GM21390 (cell line): ENCODE measurements around the gene FERMT2.
A peak's percentile ranks its signal among the peaks of the same experiment; 100 is the strongest.
"Not testable (repeated sequence)": the region's sequence is repeated elsewhere in the genome, so short reads cannot be mapped to it uniquely, and the experiment has no call there.

Experiments used
- ATAC-seq: cut with Tn5 transposase; IDR thresholded peaks from one replicate; pipeline ENCODE4 v1.9.1; 2021; ENCODE audit not compliant: unreplicated experiment

The FERMT2 gene

DNA sequence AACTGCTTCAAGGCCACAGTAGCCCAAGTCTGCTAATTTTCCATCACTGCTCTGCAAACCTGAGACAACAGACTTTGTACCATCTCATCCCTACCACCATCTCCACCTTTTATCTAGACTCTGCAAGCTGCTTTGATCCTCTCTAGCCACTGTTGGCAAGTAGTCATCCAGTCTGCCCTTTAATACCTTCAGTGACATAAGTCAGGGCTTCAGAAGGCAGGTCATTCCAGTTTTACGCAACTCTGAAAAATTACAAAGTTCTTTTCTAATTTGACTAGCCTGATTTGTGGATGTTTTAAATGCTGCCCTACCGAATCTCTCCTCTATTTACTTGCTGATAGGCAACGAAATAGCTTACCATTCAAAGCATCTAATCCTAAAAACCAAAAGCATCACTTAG is 2.8 kb downstream of the FERMT2 start:
- ATAC-seq, result no peak

DNA sequence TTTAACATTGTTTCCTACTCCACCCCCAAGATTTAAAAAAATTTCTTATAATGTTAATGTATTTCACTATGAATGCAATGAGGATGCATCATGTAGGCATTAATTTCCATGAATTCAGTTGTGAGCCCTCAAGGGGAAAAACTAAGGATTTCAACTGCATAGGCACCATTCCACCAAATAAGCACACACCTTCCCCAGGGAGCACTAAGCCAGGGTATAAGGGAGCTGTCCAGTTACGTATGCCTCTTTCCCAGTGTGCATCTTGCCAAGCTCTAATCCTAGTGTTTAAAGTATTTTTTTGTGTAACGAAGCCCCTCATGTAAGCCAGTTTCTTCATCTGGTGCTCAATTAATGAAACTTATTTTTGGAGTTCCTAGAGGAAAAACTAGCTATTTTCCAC is 6.6 kb downstream of the FERMT2 start:
- no peak for ATAC-seq

DNA sequence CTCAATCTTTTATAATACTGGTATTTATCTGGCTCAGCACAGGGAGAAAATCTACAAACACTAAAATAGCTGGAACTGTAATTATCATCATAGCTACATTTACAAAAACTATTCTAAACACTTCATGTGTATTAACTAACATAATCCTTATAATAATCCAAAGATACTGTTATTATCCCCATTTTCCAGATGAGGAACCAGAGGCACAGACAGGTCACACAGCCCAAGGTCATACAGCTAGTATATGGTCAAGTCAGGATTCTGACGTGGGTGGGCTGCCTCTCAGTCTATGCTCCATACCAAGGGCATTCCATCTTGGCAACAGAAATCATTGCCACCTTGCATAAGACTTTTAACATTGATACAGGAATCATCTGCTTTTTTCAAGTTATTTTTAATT is 11.4 kb downstream of the FERMT2 start:
- ATAC-seq, result no peak

DNA sequence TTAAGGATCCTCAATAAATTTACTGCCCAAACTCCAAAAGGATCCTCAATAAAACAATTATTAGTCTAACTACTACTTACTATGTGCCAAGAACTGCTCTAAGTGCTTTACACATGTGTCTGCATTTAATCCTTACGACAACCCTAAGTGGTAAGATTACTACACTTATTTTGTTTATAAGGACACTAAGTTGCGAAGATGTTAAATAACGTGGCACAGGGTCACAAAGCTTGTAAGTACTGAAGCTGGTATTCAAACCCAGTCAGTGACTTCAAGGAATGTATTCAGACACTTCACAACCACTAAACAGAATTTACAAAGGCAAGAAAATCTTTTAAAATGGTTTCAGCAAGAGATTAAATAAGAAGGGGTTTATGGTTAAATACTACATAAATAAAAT is 13.0 kb downstream of the FERMT2 start:
- ATAC-seq, result no peak

DNA sequence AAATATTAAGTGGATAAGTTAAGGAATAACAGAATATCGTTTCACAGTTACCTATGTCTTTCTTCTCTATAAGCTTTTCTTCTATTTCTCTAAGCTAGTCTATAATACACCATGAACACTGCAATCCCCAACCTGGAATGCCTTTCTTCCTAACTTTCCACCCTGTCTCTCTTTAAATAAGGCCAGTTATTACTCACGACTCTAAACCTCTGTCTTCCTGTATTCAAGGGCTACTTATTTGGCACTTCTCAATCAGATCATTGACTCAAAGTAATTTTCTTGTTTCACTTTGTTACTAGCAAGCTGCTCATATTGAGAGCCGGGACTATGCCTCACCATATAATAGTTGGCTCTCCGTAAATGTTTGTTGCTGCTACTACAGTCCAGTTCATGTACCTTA is 13.5 kb downstream of the FERMT2 start:
- ATAC-seq, result no peak

DNA sequence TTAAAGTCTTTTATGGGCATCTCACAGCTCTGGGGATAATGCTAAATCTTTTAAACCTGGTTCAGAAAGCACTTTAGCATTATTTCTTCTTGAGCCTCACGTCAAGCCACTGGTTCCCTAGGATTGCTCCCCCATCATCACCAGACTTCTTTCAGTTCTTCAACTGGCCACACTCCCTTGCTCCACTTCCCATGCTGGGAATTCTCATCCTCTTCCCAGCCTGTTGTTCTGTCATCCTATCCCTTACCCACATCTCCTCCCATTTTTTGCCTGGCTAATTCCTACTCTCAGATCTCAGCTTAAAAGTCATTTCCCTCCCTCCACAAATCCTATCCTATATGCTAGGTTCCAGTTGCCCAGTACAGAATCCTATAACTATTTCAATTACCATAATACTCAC is 14.4 kb downstream of the FERMT2 start:
- no peak for ATAC-seq

DNA sequence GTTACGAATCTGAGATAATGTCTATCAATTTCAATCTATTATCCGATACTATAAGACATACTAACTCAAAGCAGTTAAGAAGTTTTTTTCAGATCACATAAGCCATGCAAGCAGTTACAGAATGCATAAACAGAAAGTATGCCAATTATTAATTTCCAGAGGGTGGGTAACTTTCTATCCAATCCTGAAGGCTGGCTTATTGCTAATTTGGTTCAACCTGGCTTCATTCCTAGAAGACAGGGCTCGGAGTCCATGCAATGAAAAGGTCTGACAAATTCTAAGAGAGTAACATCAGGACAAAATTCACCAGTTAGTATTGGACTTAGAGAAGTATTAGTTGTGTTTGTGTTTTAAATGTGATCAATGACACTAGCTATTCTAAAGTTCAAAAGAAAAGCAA is 15.0 kb downstream of the FERMT2 start:
- no peak for ATAC-seq

DNA sequence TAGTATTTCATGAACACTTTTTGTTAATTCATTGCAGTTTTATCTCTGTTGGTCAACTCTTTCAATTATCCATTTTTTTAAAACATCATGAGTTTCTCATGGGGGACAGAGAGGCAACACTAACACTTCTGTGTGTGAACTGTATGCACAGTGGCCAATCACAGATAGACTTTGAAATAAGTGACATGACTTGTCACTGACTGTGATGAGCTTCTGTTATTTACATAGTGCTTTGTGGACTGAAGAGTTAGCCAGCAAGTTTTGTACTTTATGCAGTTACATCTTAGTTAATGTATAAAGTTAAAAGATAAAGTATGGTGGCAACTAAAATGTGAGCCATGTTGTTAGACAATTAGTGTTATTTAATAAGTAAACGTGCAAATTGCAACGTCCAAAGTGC is 16.1 kb downstream of the FERMT2 start:
- ATAC-seq, result no peak

DNA sequence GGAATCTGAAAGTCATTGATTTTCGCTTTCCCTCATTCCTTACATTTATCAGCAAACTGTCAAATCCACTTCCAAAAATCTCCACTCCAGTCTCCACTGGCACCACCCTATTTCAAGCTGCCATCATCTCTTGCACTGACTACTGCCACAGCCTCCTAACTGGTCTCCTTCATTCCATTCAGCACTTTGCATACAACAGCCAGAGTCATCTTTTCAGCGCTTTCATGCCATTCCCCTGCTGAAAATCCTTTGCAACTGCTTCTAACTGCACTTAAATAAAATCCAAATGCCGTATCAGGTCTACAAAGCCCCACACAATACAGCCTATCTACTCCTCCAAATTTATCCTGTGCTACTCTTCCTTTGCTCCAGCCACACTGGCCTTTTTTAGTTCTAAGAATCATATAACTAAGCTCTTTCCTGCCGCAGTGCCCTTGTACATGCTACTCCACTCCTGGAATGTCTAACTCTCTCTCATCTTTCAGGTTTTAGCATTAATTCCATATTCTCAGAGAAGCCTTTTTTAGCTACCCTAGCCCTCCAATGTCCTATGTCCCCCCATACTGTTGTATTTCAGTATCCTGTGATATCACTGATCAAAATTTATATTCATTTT is 21.6 kb downstream of the FERMT2 start:
- no peak for ATAC-seq

DNA sequence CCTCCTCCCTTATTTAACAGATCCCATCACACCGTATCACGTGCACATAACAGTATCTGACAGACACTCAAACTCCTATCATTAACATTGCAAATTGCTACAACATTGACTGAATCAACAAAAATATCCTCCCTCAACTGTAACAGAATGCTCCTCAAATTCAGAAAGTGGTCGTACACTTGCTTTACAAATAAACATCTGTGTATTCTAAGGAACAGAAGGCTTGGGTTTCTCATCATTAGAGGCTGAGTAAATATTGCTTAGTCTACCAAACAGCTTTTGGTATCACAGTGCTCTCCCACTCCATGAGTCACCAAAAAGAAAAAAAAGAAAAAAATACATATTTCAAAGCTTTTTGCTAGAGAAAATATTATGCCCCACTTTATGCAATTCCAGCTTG is 23.9 kb downstream of the FERMT2 start:
- ATAC-seq, result no peak

DNA sequence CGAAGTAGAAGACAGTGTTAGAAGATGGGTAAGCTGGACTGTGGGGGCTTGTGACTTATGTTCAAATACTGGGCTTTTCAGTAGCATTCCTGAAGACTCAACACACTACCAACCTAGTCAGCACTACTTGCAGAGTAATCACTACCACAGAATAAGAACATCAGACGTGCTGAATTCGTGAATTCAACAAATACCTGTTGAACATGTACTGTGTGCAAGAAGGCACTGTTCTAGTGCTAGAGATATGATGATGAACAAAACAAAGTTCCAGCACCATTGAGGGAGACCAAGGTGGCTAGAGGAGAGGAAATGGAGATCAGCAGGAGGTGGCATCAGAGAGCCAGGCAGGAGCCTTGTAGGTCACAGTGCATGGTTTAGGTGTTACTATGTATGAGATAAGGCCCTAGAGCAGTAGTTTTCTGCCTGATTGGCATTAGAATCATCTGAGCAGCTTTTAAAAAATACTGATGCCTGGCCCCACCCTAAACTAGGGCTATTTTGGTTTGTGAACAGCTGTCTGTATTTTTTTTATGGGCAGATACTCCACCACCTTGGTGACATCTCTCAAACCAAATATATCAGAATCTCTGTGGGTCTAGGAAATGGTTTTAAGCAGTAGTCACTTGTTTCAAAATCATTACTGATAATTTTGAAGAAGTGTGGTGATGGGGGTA is 26.8 kb downstream of the FERMT2 start:
- ATAC-seq, result no peak

DNA sequence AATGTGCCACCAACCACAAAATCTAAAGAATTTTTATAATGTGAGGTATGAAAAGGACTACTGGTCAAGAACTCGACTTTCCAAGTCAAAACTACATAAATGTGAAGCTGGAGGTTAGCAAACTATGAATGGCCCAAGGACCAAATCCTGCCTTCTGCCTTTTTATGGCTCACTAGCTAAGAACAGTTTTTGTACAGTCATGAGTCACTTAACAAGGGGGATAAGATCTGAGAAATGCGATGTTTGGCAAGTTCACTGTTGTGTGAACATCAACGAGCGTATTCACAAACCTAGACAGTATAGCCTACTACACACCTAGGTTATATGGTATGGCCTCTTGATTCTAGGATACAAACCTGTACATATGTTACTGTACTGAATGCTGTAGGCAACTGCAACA is 28.2 kb downstream of the FERMT2 start:
- no peak for ATAC-seq

DNA sequence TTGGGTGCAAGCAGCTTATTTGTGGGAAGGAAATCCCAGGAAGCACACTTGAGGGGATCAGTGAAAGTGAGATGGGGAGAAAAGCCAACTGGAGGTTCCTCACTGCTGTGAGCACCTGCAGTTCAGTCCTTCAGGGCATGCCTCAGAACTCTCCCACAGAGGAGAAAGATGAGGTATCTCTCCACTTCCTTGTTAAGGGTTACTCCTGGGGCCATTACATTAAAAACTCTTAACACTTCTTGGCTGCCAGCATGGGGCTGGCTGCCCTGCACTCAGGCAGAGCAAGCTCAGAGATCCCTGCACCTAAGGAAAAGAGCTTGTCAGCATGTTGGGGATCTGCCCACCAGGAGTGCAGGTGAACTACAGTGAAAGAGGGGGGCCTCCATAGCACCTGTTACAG is 28.8 kb downstream of the FERMT2 start:
- no peak for ATAC-seq

DNA sequence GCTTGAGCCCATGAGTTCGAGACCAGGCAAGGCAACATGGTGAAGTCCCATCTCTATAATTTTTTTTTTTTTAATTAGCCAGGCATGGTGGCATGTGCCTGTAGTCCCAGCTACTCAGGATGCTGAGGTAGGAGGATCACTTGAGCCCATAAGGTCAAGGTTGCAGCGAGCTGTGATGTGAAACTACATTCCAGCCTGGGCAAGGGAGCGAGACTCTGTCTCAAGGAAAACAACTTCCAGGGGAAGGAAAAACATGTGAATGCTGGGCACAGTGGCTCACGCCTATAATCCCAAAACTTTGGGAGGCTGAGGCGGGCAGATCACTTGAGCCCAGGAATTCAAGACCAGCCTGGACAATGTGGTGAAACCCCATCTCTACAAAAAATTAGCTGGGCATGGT is 30.4 kb downstream of the FERMT2 start:
- not testable (repeated sequence) for ATAC-seq

DNA sequence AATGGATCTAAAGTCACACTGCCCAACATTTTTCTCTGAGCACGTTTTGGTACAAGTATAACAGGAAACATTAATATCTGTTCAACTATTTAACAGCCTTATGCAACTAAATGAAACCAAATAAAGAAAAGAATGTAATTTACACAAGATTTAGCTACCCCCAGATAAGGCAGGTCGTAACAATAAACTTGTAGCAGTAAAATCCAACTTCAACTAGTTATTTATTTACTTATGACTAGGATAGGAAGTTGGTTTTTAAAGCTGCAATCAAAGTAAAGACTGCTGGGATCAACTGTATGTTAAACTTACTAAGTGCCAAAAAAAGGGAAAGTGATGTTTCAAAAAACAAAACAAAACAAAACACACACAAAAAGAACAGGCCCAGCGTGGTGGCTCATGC is 30.9 kb downstream of the FERMT2 start:
- ATAC-seq, result no peak

DNA sequence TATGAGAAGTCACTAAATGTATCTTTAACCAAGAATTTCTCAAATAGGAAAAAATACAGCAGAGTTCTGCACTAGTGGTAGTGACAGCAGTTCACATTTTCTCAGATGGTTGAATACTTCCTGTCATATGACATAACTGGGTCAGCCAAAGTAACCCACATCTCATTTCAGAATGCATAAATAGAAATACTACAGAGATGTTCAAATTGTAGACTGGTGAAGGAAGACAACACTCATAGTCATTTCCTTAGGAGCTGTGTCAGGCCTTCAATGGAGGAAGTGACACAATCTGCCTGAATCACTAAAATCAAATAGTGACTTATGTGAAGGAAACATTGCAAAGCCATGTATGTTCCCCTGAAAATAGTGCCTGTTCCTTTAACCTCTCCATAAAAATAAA is 32.4 kb downstream of the FERMT2 start:
- ATAC-seq, result peak; percentile 97

DNA sequence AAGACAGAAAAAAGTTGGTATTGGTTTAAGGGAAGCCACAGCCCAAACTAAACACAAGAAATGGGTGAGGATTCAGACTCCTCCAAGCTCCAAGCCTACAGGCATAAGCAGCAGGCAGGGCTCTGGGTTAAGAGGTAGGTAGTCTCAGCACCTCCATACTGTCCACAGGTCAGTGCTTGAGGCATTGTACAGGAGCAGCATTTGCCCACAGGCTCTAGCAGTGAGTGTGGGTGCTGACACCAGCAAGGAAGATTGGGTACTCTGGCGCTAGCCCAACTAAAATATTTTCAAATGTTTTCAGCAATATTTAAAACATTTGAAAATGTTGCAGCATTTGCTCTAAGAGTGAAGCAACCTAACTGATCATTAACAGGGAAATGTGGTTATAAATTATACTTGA is 33.1 kb downstream of the FERMT2 start:
- no peak for ATAC-seq

DNA sequence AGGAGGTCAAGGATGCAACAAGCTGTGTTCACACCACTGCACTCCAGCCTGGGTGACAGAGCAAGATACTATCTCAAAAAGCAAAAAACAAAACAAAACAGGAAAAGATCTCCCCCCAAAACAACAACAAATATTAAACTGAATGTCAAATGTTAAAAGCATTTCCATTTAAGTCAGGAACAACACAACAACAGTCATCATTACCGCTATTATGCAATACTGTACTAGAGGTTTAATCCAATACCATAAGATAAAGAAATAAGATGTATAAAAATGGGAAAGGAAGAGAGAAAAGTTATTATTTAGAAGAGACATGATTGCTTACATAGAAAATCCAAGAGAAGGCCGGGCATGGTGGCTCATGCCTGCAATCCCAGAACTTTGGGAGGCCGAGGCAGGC is 36.6 kb downstream of the FERMT2 start:
- no peak for ATAC-seq

DNA sequence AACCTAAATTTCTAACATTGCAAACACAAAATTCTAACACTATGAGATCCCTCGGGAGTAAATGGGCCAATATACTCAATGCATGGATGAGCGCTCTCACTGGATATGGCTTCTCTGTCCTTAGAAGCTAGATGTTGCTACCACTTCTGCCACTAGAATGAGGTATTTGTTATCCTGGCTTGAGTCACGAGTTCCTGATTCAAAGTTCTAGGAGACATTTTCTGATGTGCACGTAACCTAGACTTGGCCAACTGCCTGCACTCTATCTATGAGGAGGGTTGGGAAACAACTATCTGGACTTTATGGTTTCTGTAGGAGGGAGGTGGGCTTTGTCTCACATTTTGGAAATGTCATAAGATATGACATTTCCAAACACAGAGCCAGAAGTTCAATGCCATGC is 37.6 kb downstream of the FERMT2 start:
- ATAC-seq, result no peak

DNA sequence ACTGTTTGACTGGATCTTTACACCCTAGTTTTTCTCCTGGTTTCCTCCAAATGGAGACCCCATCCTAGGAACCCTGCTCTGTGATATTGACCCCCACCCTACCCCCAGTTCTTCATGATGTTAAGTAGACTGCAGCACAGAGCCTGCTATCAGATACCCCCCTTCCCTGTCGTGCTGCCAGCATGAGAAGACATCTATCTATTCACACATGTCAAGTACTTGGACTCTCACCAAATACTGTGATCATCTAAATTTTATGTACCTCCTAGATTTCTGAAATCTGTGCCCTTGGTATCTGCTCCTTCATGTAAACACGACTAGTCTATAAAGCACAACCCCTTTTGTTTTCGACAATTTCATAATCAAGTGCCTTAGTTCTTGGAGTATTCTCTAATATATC is 38.9 kb downstream of the FERMT2 start:
- no peak for ATAC-seq

DNA sequence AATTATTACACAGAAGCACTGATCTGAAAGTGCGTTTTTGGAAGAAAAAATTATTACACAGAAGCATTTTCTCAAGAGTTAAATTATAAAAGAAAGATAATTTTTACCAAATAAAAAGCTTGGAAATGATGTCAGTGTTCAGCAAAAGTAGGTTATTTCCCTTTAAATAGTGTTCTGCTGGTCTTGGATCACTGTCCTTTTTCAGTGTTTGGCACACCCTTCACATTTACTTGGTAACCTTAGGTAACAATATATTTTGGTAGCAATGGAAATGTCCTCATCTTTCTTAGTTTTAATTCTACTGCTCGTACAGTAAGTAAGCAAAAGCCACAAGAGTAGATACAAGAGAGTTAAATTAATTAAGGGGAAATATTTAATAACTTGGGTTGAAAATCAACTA is 40.3 kb downstream of the FERMT2 start:
- no peak for ATAC-seq

DNA sequence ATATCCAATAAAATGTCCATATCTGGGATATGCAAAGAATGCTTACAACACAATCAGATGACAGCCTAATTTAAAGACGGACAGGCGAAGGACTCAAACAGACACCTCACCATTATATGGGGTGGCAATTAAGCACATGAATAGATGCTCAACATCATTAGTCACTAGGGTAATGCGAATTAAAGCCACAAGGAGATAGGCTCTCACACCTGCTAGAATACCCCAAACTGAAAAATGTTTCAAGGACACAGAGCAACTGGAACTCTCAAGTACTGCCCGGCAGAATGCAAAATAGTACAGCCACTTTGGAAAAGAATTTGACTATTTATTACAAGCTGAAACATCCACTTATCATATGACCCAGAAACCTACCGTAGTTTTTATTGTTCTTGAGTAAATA is 42.9 kb downstream of the FERMT2 start:
- ATAC-seq, result no peak

DNA sequence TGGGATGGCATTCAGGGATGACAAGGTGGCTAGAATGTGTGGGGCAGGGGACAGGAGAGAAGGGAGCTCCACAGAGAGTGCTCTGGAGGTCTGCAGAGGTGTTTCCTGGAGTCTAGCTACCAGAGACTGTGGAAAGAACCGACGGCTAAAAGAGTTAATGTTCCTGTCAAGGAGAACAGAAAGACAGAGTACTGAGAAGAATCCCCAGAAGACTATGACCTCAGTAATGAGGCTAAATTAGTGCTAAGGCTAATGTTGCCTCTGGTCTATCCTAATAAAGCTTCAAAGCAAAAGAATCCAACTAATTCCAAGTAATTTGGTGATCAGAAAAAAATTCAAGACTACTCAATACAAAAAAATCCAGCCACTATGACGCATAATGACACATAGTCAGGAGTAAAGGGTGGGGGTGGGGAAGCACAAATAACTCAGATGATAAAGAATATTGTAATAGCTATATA is 44.7 kb downstream of the FERMT2 start:
- no peak for ATAC-seq
